WTC11 (cell line): ENCODE data around the gene RAD23B. TPM values are rescaled to one million over a fixed set of nuclear protein-coding genes. Genes with fewer than 3 reads are reported as not detected.

Experiments used
- ATAC-seq: fragments of 200-7000 bp; cut with Tn5 transposase; 2 replicates; pipeline ENCODE4 v1.10.0; 2021; ENCODE audit warnings: mild to moderate bottlenecking, moderate library complexity
- CTCF ChIA-PET: fragments of 300-600 bp; sonication (Branson Sonifier 250); formaldehyde crosslinking; loops from one replicate; lab custom pipeline; 2021; ENCODE audit warnings: antibody characterized with exemption; lab: Charles Lee
- POLR2A ChIA-PET: fragments of 350-600 bp; sonication (Branson Sonifier 250); formaldehyde crosslinking; loops from one replicate; lab custom pipeline; 2021; ENCODE audit warnings: antibody characterized with exemption; lab: Charles Lee
- DNase-seq: peaks from one replicate; pipeline ENCODE4 v3.0.0; 2021; ENCODE audit warnings: low spot score
- H3K27ac Mint-ChIP-seq: 2 replicates; pipeline ENCODE4 v1.8.0; 2021; ENCODE audit warnings: mixed read lengths
- H3K27me3 Mint-ChIP-seq: 2 replicates; pipeline ENCODE4 v1.8.0; 2021; ENCODE audit warnings: low read depth, mild to moderate bottlenecking, moderate library complexity, mixed read lengths
- H3K36me3 Mint-ChIP-seq: 2 replicates; pipeline ENCODE4 v1.8.0; 2021; ENCODE audit warnings: mixed read lengths
- H3K4me1 Mint-ChIP-seq: 2 replicates; pipeline ENCODE4 v1.8.0; 2022; ENCODE audit warnings: mixed read lengths
- H3K4me3 Mint-ChIP-seq: 2 replicates; pipeline ENCODE4 v1.8.0; 2021; ENCODE audit warnings: mild to moderate bottlenecking, moderate library complexity, mixed read lengths
- H3K9me3 Mint-ChIP-seq: 2 replicates; pipeline ENCODE4 v1.8.0; 2021; ENCODE audit warnings: mixed read lengths
- ARID4B ChIP-seq: sonication (generic); formaldehyde crosslinking; IDR thresholded peaks from 2 replicates; pipeline ENCODE4 v1.8.0; 2023; ENCODE audit warnings: missing genetic modification reagents, mild to moderate bottlenecking, borderline replicate concordance
- ESRRA ChIP-seq: sonication (generic); formaldehyde crosslinking; IDR thresholded peaks from 2 replicates; pipeline ENCODE4 v1.8.1; 2022; ENCODE audit warnings: mild to moderate bottlenecking, missing genetic modification reagents, borderline replicate concordance
- FOXK1 ChIP-seq: sonication (generic); formaldehyde crosslinking; IDR thresholded peaks from 2 replicates; pipeline ENCODE4 v1.8.0; 2022; ENCODE audit warnings: mild to moderate bottlenecking, moderate library complexity, missing genetic modification reagents
- FOXP4 ChIP-seq: sonication (generic); formaldehyde crosslinking; IDR thresholded peaks from 2 replicates; pipeline ENCODE4 v1.8.0; 2022; ENCODE audit warnings: mild to moderate bottlenecking, missing genetic modification reagents
- GRHL2 ChIP-seq: fragments of 250-450 bp; sonication (Bioruptor Pico); IDR thresholded peaks from 2 replicates; pipeline ENCODE4 v1.8.0; 2022; ENCODE audit warnings: mild to moderate bottlenecking, moderate library complexity; ENCODE audit not compliant: insufficient replicate concordance, severe bottlenecking
- GTF2I ChIP-seq: fragments of 250-450 bp; sonication (Bioruptor Pico); conservative IDR thresholded peaks from 2 replicates; pipeline ENCODE4 v1.4.0; 2021; ENCODE audit warnings: mild to moderate bottlenecking
- JAZF1 ChIP-seq: fragments of 250-450 bp; sonication (Bioruptor Pico); IDR thresholded peaks from 2 replicates; pipeline ENCODE4 v1.9.0; 2021; ENCODE audit warnings: moderate library complexity, mild to moderate bottlenecking, inconsistent platforms
- USF2 ChIP-seq: sonication (generic); formaldehyde crosslinking; IDR thresholded peaks from 2 replicates; pipeline ENCODE4 v1.8.1; 2023; ENCODE audit warnings: mild to moderate bottlenecking, missing genetic modification reagents, moderate library complexity
- ZBTB21 ChIP-seq: sonication (generic); formaldehyde crosslinking; IDR thresholded peaks from 2 replicates; pipeline ENCODE4 v1.8.1; 2023; ENCODE audit warnings: mild to moderate bottlenecking, missing genetic modification reagents, borderline replicate concordance
- ZNF263 ChIP-seq: sonication (generic); formaldehyde crosslinking; IDR thresholded peaks from 2 replicates; pipeline ENCODE4 v1.8.1; 2022; ENCODE audit warnings: low read depth, mild to moderate bottlenecking, moderate library complexity, missing genetic modification reagents
- ZNF396 ChIP-seq: fragments of 250-450 bp; sonication (Bioruptor Pico); IDR thresholded peaks from 2 replicates; pipeline ENCODE4 v1.8.0; 2021; ENCODE audit warnings: mild to moderate bottlenecking, moderate library complexity, borderline replicate concordance
- total RNA-seq: library from RNA; stranded (reverse); gene quantifications from 3 replicates; pipeline ENCODE4 v1.2.3, GENCODE V29; 2021
- TF ChIP-seq, protein P1 (sequence below): sonication (generic); formaldehyde crosslinking; IDR thresholded peaks from 2 replicates; pipeline ENCODE4 v1.8.0; 2022; ENCODE audit warnings: missing genetic modification reagents
- TF ChIP-seq, protein P2 (sequence below): sonication (generic); formaldehyde crosslinking; IDR thresholded peaks from 2 replicates; pipeline ENCODE4 v1.8.0; 2022; ENCODE audit warnings: mild to moderate bottlenecking, missing genetic modification reagents
- TF ChIP-seq, protein P3 (sequence below): sonication (generic); formaldehyde crosslinking; IDR thresholded peaks from 2 replicates; pipeline ENCODE4 v1.8.1; 2023; ENCODE audit warnings: mild to moderate bottlenecking, missing genetic modification reagents, moderate library complexity
- TF ChIP-seq, protein P4 (sequence below): sonication (generic); formaldehyde crosslinking; IDR thresholded peaks from 2 replicates; pipeline ENCODE4 v1.8.1; 2023; ENCODE audit warnings: mild to moderate bottlenecking, missing genetic modification reagents, borderline replicate concordance

RAD23B gene
- total RNA-seq, 1 experiment from 2014 or later = 150 TPM

DNA sequence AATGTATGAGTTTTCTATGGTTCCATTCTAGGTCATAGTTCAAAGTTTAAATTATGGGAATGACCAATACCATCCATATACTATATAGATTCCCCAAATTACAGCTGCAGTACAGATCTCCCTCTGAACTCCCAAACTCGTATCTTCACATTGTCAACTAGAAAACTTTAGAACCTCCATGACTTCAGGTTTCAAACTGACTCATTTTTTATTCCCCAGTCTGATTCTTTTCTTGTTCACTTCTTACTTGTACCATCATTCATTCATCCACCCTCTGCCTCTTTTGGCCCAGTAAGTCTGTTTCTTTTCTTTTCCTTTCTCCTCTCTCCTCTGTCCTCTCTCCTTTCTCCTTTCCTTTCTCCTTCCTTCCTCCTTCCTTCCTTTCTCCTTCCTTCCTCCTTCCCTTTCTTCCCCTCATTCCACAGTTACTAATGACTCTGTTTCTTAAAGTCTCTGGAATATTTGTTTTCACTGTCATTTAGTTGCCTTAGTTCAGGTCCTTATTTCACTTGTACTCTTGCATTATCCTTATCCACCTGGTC lies 30.5 kb downstream of the RAD23B start:
- Mint-ChIP-seq H3K4me3 (no peak overlapping the region), H3K36me3 (peaks cover 55% of the 10 kb centered on the region), H3K27ac (peak overlapping the region; percentile 48; the same call in 1 of the 2 replicates), H3K4me1 (peaks cover 21% of the 10 kb centered on the region), H3K9me3 (no peaks in the 10 kb centered on the region), H3K27me3 (no peaks in the 10 kb centered on the region)
- TF ChIP-seq, protein P1, sequence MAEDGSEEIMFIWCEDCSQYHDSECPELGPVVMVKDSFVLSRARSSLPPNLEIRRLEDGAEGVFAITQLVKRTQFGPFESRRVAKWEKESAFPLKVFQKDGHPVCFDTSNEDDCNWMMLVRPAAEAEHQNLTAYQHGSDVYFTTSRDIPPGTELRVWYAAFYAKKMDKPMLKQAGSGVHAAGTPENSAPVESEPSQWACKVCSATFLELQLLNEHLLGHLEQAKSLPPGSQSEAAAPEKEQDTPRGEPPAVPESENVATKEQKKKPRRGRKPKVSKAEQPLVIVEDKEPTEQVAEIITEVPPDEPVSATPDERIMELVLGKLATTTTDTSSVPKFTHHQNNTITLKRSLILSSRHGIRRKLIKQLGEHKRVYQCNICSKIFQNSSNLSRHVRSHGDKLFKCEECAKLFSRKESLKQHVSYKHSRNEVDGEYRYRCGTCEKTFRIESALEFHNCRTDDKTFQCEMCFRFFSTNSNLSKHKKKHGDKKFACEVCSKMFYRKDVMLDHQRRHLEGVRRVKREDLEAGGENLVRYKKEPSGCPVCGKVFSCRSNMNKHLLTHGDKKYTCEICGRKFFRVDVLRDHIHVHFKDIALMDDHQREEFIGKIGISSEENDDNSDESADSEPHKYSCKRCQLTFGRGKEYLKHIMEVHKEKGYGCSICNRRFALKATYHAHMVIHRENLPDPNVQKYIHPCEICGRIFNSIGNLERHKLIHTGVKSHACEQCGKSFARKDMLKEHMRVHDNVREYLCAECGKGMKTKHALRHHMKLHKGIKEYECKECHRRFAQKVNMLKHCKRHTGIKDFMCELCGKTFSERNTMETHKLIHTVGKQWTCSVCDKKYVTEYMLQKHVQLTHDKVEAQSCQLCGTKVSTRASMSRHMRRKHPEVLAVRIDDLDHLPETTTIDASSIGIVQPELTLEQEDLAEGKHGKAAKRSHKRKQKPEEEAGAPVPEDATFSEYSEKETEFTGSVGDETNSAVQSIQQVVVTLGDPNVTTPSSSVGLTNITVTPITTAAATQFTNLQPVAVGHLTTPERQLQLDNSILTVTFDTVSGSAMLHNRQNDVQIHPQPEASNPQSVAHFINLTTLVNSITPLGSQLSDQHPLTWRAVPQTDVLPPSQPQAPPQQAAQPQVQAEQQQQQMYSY (CRISPR knock-in tag) = no peak
- TF ChIP-seq, protein P2, sequence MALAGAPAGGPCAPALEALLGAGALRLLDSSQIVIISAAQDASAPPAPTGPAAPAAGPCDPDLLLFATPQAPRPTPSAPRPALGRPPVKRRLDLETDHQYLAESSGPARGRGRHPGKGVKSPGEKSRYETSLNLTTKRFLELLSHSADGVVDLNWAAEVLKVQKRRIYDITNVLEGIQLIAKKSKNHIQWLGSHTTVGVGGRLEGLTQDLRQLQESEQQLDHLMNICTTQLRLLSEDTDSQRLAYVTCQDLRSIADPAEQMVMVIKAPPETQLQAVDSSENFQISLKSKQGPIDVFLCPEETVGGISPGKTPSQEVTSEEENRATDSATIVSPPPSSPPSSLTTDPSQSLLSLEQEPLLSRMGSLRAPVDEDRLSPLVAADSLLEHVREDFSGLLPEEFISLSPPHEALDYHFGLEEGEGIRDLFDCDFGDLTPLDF (CRISPR knock-in tag) = no peak
- TF ChIP-seq USF2 (no peak), GRHL2 (CRISPR knock-in tag) (no peak)
- ATAC-seq (no peak), DNase-seq (no peak)
- ChIA-PET POLR2A (no interaction called here), CTCF (no interaction called here)

DNA sequence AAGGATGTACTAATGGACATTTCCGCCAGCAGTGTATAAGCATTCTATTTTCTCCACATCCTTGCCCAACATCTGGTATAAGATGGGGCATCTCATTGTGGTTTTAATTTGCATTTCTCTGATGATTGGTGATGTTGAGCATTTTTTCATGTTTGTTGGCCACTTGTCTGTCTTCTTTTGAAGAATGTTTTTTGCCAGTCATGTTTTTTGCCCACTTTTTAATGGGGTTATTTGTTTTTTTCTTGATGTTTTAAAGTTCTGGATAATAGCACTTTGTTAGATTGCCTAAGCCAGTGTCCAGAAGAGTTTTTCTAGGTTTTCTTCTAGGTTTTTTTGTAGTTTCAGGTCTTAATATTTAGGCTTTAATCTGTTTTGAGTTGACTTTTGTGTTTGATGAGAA lies 31.7 kb downstream of the RAD23B start:
- Mint-ChIP-seq H3K27ac (no peak overlapping the region), H3K4me1 (peaks cover 21% of the 10 kb centered on the region), H3K36me3 (peaks cover 50% of the 10 kb centered on the region), H3K9me3 (no peaks in the 10 kb centered on the region), H3K4me3 (no peak overlapping the region), H3K27me3 (no peaks in the 10 kb centered on the region)
- DNase-seq (no peak), ATAC-seq (no peak)
- ChIA-PET CTCF (no interaction called here), POLR2A (no interaction called here)
- TF ChIP-seq ZNF396 (CRISPR knock-in tag) = no peak
- no peak for TF ChIP-seq JAZF1
- no peak for TF ChIP-seq FOXP4
- TF ChIP-seq, protein P3, sequence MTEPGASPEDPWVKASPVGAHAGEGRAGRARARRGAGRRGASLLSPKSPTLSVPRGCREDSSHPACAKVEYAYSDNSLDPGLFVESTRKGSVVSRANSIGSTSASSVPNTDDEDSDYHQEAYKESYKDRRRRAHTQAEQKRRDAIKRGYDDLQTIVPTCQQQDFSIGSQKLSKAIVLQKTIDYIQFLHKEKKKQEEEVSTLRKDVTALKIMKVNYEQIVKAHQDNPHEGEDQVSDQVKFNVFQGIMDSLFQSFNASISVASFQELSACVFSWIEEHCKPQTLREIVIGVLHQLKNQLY (CRISPR knock-in tag) = no peak
- TF ChIP-seq ARID4B (CRISPR knock-in tag) = no peak
- TF ChIP-seq ZNF263 = no peak
- TF ChIP-seq, protein P4, sequence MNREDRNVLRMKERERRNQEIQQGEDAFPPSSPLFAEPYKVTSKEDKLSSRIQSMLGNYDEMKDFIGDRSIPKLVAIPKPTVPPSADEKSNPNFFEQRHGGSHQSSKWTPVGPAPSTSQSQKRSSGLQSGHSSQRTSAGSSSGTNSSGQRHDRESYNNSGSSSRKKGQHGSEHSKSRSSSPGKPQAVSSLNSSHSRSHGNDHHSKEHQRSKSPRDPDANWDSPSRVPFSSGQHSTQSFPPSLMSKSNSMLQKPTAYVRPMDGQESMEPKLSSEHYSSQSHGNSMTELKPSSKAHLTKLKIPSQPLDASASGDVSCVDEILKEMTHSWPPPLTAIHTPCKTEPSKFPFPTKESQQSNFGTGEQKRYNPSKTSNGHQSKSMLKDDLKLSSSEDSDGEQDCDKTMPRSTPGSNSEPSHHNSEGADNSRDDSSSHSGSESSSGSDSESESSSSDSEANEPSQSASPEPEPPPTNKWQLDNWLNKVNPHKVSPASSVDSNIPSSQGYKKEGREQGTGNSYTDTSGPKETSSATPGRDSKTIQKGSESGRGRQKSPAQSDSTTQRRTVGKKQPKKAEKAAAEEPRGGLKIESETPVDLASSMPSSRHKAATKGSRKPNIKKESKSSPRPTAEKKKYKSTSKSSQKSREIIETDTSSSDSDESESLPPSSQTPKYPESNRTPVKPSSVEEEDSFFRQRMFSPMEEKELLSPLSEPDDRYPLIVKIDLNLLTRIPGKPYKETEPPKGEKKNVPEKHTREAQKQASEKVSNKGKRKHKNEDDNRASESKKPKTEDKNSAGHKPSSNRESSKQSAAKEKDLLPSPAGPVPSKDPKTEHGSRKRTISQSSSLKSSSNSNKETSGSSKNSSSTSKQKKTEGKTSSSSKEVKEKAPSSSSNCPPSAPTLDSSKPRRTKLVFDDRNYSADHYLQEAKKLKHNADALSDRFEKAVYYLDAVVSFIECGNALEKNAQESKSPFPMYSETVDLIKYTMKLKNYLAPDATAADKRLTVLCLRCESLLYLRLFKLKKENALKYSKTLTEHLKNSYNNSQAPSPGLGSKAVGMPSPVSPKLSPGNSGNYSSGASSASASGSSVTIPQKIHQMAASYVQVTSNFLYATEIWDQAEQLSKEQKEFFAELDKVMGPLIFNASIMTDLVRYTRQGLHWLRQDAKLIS = no peak
- TF ChIP-seq ZBTB21 (CRISPR knock-in tag) = no peak
- no peak for TF ChIP-seq GTF2I (CRISPR knock-in tag)
- TF ChIP-seq ESRRA (CRISPR knock-in tag) = no peak
- no peak for TF ChIP-seq FOXK1 (CRISPR knock-in tag)
